CMK (cell line): Measurements from ENCODE around the gene RBMS2.
"Not testable (repeated sequence)": the region's sequence is repeated elsewhere in the genome, so short reads cannot be mapped to it uniquely, and the experiment has no call there.

Experiments
- DNase-seq: peaks from one replicate; pipeline ENCODE4 v3.0.0-alpha.2; 2010; ENCODE audit warnings: low read depth

Gene RBMS2

GRCh38 chr12:56521590-56522371, at the start of gene RBMS2:
TSS of gene RBMS2 (plus strand) at chr12:56521820. CDS start at chr12:56522024, 204 bp downstream.
- DNase-seq: peak; percentile 12

- DNase-seq: no peak
These were observed 47.2 kb upstream of the RBMS2 start for GRCh38 chr12:56474389-56474788.

GRCh38 chr12:56476143-56476542, 45.5 kb upstream of the RBMS2 start:
- DNase-seq: no peak

GRCh38 chr12:56476972-56477432, 44.6 kb upstream of the RBMS2 start:
- no peak for DNase-seq

- no peak for DNase-seq
These were observed 43.9 kb upstream of the RBMS2 start for GRCh38 chr12:56477521-56478225.

GRCh38 chr12:56479625-56480024, 42.0 kb upstream of the RBMS2 start:
- no peak for DNase-seq

- DNase-seq: no peak
These were observed 37.1 kb upstream of the RBMS2 start for GRCh38 chr12:56484566-56484965.

GRCh38 chr12:56486694-56487093, 34.9 kb upstream of the RBMS2 start:
- DNase-seq: no peak

GRCh38 chr12:56487448-56488040, 34.1 kb upstream of the RBMS2 start:
- DNase-seq: no peak

- no peak for DNase-seq
These were observed 33.3 kb upstream of the RBMS2 start, which contains the start of gene GLS2 for GRCh38 chr12:56488041-56488955. TSS of gene GLS2 (minus strand) at chr12:56488161. CDS start at chr12:56488118, 43 bp downstream.

- DNase-seq: no peak
These were observed 31.3 kb upstream of the RBMS2 start for GRCh38 chr12:56490360-56490759.

GRCh38 chr12:56493409-56494105, 28.1 kb upstream of the RBMS2 start:
- not testable (repeated sequence) for DNase-seq

- not testable (repeated sequence) for DNase-seq
These were observed 27.6 kb upstream of the RBMS2 start for GRCh38 chr12:56494106-56494415.

GRCh38 chr12:56494481-56494880, 27.1 kb upstream of the RBMS2 start:
- DNase-seq: not testable (repeated sequence)

GRCh38 chr12:56496704-56497103, 24.9 kb upstream of the RBMS2 start:
- not testable (repeated sequence) for DNase-seq

GRCh38 chr12:56498126-56498902, 23.3 kb upstream of the RBMS2 start:
- DNase-seq: not testable (repeated sequence)

GRCh38 chr12:56499452-56499851, 22.2 kb upstream of the RBMS2 start:
- DNase-seq: not testable (repeated sequence)

- not testable (repeated sequence) for DNase-seq
These were observed 21.7 kb upstream of the RBMS2 start for GRCh38 chr12:56499879-56500278.

GRCh38 chr12:56510786-56511185, 10.8 kb upstream of the RBMS2 start:
- no peak for DNase-seq

- DNase-seq: not testable (repeated sequence)
These were observed 7.7 kb upstream of the RBMS2 start for GRCh38 chr12:56514014-56514318.

GRCh38 chr12:56517854-56518253, 3.8 kb upstream of the RBMS2 start:
- DNase-seq: no peak
